GM23248 (cell line): ENCODE results near the gene SMAP2. TPM values are rescaled to one million over a fixed set of nuclear protein-coding genes. Genes with fewer than 3 reads are reported as not detected.

ENCODE experiments used
- DNase-seq: peaks from one replicate; pipeline ENCODE4 v3.0.0-alpha.2; 2015
- H2AFZ ChIP-seq: fragments of 200-600 bp; sonication (generic); 2 replicates; pipeline ENCODE4 v1.6.1; 2016; ENCODE audit warnings: antibody characterized with exemption
- H3F3A ChIP-seq: fragments of 200-600 bp; sonication (generic); 2 replicates; pipeline ENCODE4 v1.6.1; 2016; ENCODE audit warnings: mild to moderate bottlenecking, antibody characterized with exemption, mixed run types; ENCODE audit not compliant: insufficient read depth
- H3K27ac ChIP-seq: fragments of 200-600 bp; sonication (generic); 2 replicates; pipeline ENCODE4 v1.5.1; 2016; ENCODE audit warnings: mild to moderate bottlenecking
- H3K27me3 ChIP-seq: fragments of 200-600 bp; sonication (generic); replicated peaks from 2 replicates; pipeline ENCODE4 v1.6.1; 2016; ENCODE audit warnings: mild to moderate bottlenecking; ENCODE audit not compliant: insufficient read depth
- H3K36me3 ChIP-seq: fragments of 200-600 bp; sonication (generic); 2 replicates; pipeline ENCODE4 v1.6.1; 2016; ENCODE audit warnings: low read depth, mild to moderate bottlenecking
- H3K4me1 ChIP-seq: fragments of 200-600 bp; sonication (generic); 2 replicates; pipeline ENCODE4 v1.6.1; 2016; ENCODE audit warnings: mild to moderate bottlenecking; ENCODE audit not compliant: insufficient read depth
- H3K4me2 ChIP-seq: fragments of 200-600 bp; sonication (generic); one replicate; pipeline ENCODE4 v1.6.1; 2016; ENCODE audit warnings: mild to moderate bottlenecking; ENCODE audit not compliant: unreplicated experiment
- H3K4me3 ChIP-seq: fragments of 200-600 bp; sonication (generic); 2 replicates; pipeline ENCODE4 v1.5.1; 2016; ENCODE audit warnings: mild to moderate bottlenecking
- H3K79me2 ChIP-seq: fragments of 200-600 bp; sonication (generic); 2 replicates; pipeline ENCODE4 v1.6.1; 2016; ENCODE audit warnings: mild to moderate bottlenecking; ENCODE audit not compliant: insufficient read depth
- H3K9ac ChIP-seq: fragments of 200-600 bp; sonication (generic); 2 replicates; pipeline ENCODE4 v1.6.1; 2016; ENCODE audit warnings: mild to moderate bottlenecking
- H3K9me2 ChIP-seq: fragments of 200-600 bp; sonication (generic); 2 replicates; pipeline ENCODE4 v1.6.1; 2016; ENCODE audit warnings: mixed run types, mild to moderate bottlenecking, moderate library complexity; ENCODE audit not compliant: insufficient read depth
- H3K9me3 ChIP-seq: fragments of 200-600 bp; sonication (generic); one replicate; pipeline ENCODE4 v1.6.1; 2017; ENCODE audit warnings: low read depth
- H4K20me1 ChIP-seq: fragments of 200-600 bp; sonication (generic); 2 replicates; pipeline ENCODE4 v1.6.0; 2016; ENCODE audit not compliant: insufficient read depth
- EZH2 ChIP-seq: fragments of 200-600 bp; sonication (generic); IDR thresholded peaks from 2 replicates; pipeline ENCODE4 v1.6.1; 2018; ENCODE audit warnings: antibody characterized with exemption, mild to moderate bottlenecking; ENCODE audit not compliant: insufficient read depth, poor library complexity, severe bottlenecking
- EZH2phosphoT487 ChIP-seq: fragments of 200-600 bp; sonication (generic); IDR thresholded peaks from 2 replicates; pipeline ENCODE4 v1.6.1; 2018; ENCODE audit warnings: antibody characterized with exemption, moderate library complexity, mild to moderate bottlenecking, low read depth; ENCODE audit not compliant: insufficient read depth
- WGBS, 2 experiments: methylation state at CpG; one replicate each; pipeline ENCODE4 v1.1.6; 2015 to 2017; ENCODE audit warnings: low lambda C conversion rate in 2 of 2, low coverage in 1 of 2; ENCODE audit errors: missing lambda C conversion rate in 2 of 2; 5-methylcytosine and 5-hydroxymethylcytosine counted together
- in situ Hi-C: fragments of 300-500 bp; cut with MboI; formaldehyde crosslinking; loops from 2 replicates; pipeline ENCODE4 v1.15.0; 2020
- polyA plus RNA-seq: library from polyadenylated mRNA; unstranded; fragments of >200 nt; fragmentation: Nextera tagmentation; extraction: Ambion mirVana; gene quantifications from 2 replicates; pipeline ENCODE4 v1.2.1, GENCODE V29; 2016
- total RNA-seq: library from RNA; depleted of rRNA; stranded (reverse); fragments of >200 nt; shearing (Covaris generic); gene quantifications from 2 replicates; pipeline ENCODE4 v1.2.3, GENCODE V29; 2014

Gene SMAP2
- total and polyA plus RNA-seq, 2 experiments from 2014 or later, result 12.2 to 14.3 TPM

- in situ Hi-C loops, result no loop called here
- 44 to 45% methylated on average over 3 of the region's 3 CpGs for WGBS, 2 experiments
- peak; percentile 52 for DNase-seq
- H3K4me3 ChIP-seq, result no peak overlapping the region
- no peaks in the 10 kb centered on the region for H3K79me2 ChIP-seq
- no peak overlapping the region for H3K9ac ChIP-seq
- H3K4me2 ChIP-seq, result no peak overlapping the region
- peaks cover 21% of the 10 kb centered on the region for H3F3A ChIP-seq
- peaks cover 12% of the 10 kb centered on the region; the same call in 1 of the 2 replicates for H3K4me1 ChIP-seq
- H2AFZ ChIP-seq, result no peak overlapping the region
- TF ChIP-seq EZH2phosphoT487 (no peak), EZH2 (no peak)
- no peak overlapping the region for H3K27ac ChIP-seq
- no peaks in the 10 kb centered on the region for H3K9me2 ChIP-seq
- no peaks in the 10 kb centered on the region for H4K20me1 ChIP-seq
- H3K9me3 ChIP-seq, result no peaks in the 10 kb centered on the region
- H3K36me3 ChIP-seq, result no peaks in the 10 kb centered on the region
- no peaks in the 10 kb centered on the region for H3K27me3 ChIP-seq
Observed at GRCh38 chr1:40438391-40439015, 65.0 kb downstream of the SMAP2 start.

GRCh38 chr1:40439247-40439646 is 65.7 kb downstream of the SMAP2 start:
- no peak for TF ChIP-seq EZH2phosphoT487
- no peak for TF ChIP-seq EZH2
- Histone ChIP-seq H3K4me1 (peaks cover 12% of the 10 kb centered on the region; the same call in 1 of the 2 replicates), H3K27me3 (no peaks in the 10 kb centered on the region), H3K4me3 (no peak overlapping the region), H3F3A (peaks cover 20% of the 10 kb centered on the region), H2AFZ (no peak overlapping the region), H3K27ac (no peak overlapping the region), H3K9me3 (no peaks in the 10 kb centered on the region), H3K79me2 (no peaks in the 10 kb centered on the region), H3K4me2 (no peak overlapping the region), H3K9me2 (no peaks in the 10 kb centered on the region), H3K9ac (no peak overlapping the region), H3K36me3 (no peaks in the 10 kb centered on the region), H4K20me1 (no peaks in the 10 kb centered on the region)
- DNase-seq, result no peak
- WGBS, 2 experiments, result 66 to 68% methylated on average over 5 of the region's 5 CpGs
- in situ Hi-C loops, result no loop called here

DNA sequence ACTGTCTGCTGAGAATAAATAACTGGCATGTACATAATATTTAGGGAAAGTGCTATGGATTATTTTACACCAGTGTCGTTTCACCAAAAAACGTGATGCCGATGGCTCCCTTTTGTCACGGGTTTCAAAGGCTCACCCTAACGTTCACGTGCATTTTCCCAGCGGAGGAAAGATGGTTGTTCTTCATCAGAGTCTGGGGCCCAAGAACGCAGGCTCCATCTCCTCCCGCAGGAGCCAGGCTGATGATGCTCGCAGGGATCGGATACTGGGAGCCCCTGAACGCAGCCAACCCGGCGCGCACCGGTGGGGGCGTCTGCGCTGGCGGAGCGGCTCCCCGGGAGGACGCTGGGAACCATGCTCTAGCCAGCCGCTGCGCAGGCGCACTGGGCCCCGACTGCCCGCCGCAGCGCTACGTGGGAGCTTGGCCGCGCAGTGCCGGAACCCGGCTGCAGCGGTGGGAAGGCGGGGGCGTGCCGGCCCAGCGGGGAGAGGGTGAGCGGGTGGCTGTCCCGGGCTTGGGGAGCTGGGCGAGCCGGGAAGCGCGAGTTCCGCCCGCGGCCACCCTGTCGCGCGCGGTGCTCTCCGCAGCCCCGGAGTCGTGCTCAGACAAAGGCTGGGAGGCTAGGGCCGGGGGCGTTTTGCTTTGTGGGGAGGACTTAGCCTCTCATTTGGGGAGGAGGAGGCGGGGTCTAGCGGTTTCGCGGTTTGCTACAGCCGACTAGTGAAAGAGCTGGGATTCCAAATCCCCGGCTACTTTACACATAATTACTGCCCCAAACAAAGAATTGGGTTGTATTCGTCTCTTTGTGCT is 76.4 kb downstream of the SMAP2 start, which contains the start of gene ZFP69B:
Gene ZFP69B, plus strand, starts transcription at position 793 of the 811 bp plus-strand sequence. CDS start 486 bp downstream, outside the sequence.
- Histone ChIP-seq H3K9ac (peak within 1 kb of the TSS; percentile 90), H3K9me2 (no peaks in the 10 kb centered on the region), H3K4me2 (peak within 1 kb of the TSS; percentile 87), H3K79me2 (peaks cover 29% of the 10 kb centered on the region), H3K4me1 (0 out of 2 replicates have a peak, but pooled peaks cover 4% of the 10 kb centered on the region), H3K9me3 (no peaks in the 10 kb centered on the region), H3K27ac (peak within 1 kb of the TSS; percentile 90), H2AFZ (peak within 1 kb of the TSS; percentile 95), H3F3A (peaks cover 19% of the 10 kb centered on the region), H4K20me1 (no peaks in the 10 kb centered on the region), H3K36me3 (peaks cover 5% of the 10 kb centered on the region; the same call in 1 of the 2 replicates), H3K27me3 (no peaks in the 10 kb centered on the region), H3K4me3 (peak within 1 kb of the TSS; percentile 82)
- 2% methylated on average over 38 to 58 of the region's 64 CpGs for WGBS, 2 experiments
- in situ Hi-C loops, result no loop called here
- DNase-seq, result peak; percentile 96
- TF ChIP-seq EZH2, result no peak
- TF ChIP-seq EZH2phosphoT487, result no peak

GRCh38 chr1:40450495-40451237 is 77.1 kb downstream of the SMAP2 start:
- in situ Hi-C loops, result no loop called here
- no peaks in the 10 kb centered on the region for H3K9me2 ChIP-seq
- peak overlapping the region; percentile 90 for H3K27ac ChIP-seq

More at GRCh38 chr1:40450495-40451237, 77.1 kb downstream of the SMAP2 start:
- Histone ChIP-seq H3K9ac (peak overlapping the region; percentile 90), H3K4me2 (peak overlapping the region; percentile 87), H3K36me3 (peaks cover 13% of the 10 kb centered on the region; the same call in 1 of the 2 replicates), H3K4me1 (0 out of 2 replicates have a peak, but pooled peaks cover 4% of the 10 kb centered on the region), H3K9me3 (no peaks in the 10 kb centered on the region), H4K20me1 (no peaks in the 10 kb centered on the region), H3K4me3 (peak overlapping the region; percentile 82), H3K79me2 (peaks cover 31% of the 10 kb centered on the region), H3F3A (peaks cover 19% of the 10 kb centered on the region), H3K27me3 (no peaks in the 10 kb centered on the region), H2AFZ (peak overlapping the region; percentile 95)
- DNase-seq, result peak; percentile 76
- no peak for TF ChIP-seq EZH2phosphoT487
- no peak for TF ChIP-seq EZH2
- WGBS, 2 experiments, result 16 to 17% methylated on average over 22 of the region's 22 CpGs
